Lower leg skin (tissue), 4 donors: ENCODE results near the gene PRKCE. TPM values are rescaled to one million over a fixed set of nuclear protein-coding genes. Genes with fewer than 3 reads are reported as not detected.

Experiments used
- DNase-seq, 2 donors: peaks; one replicate each; pipeline ENCODE4 v3.0.0-alpha.2; 2019; ENCODE audit warnings: low spot score in 2 of 2
- H3K4me3 ChIP-seq: fragments of 200-600 bp; sonication (generic); 2 replicates; pipeline ENCODE4 v1.5.1; 2017; ENCODE audit warnings: mild to moderate bottlenecking, low read depth; ENCODE audit not compliant: poor library complexity, severe bottlenecking
- POLR2A ChIP-seq, 2 donors: fragments of 450-650 bp; IDR thresholded peaks; one replicate each; pipeline ENCODE4 v1.6.1; 2016 to 2017; ENCODE audit warnings: antibody characterized with exemption in 2 of 2, mild to moderate bottlenecking in 1 of 2, moderate library complexity in 1 of 2
- WGBS, 2 donors: methylation state at CpG; one replicate each; pipeline ENCODE4 v1.1.5; 2018; 5-methylcytosine and 5-hydroxymethylcytosine counted together
- intact Hi-C: fragments of 100-400 bp; cut with DNase I; formaldehyde crosslinking; loops from one replicate; pipeline ENCODE4 v1.15.0; 2023; ENCODE audit warnings: low total_unique reads
- total RNA-seq, 4 donors: library from RNA; depleted of rRNA; stranded (reverse); fragments of >200 nt; gene quantifications; one replicate each; pipeline ENCODE4 v1.1.0, GENCODE V29; 2016
- TF ChIP-seq, protein P1 (sequence below), 3 donors: fragments of 450-650 bp; IDR thresholded peaks; one replicate each; pipeline ENCODE4 v1.5.1; 2016; ENCODE audit warnings: antibody characterized with exemption in 3 of 3, mild to moderate bottlenecking in 3 of 3, moderate library complexity in 2 of 3

Gene PRKCE
- total RNA-seq, 4 donors from 2014 or later, result 3.5 to 10.3 (median 6.1) TPM

DNA sequence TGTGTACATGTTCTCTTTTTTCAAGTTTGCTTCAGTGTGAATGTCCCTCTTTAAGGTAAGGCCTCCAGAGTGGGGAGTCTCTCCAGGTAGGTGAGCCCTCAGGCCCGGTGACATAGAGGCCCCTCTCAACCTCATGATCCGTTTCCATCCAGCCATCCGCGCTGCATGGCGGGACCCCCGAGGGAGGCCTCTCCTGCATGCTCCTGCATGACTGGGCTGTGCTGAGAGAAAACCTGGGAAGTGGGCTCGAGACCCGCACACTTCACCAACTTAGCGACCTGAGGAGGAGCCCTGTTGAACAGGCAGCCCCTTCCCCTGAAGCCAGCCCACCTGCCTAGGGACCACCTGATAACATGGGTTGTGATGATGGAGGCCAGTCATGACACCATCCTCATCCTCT is 514.4 kb downstream of the PRKCE start:
- 93 to 97% methylated on average over 9 of the region's 9 CpGs for WGBS, 2 donors
- intact Hi-C loops, result no loop called here
- DNase-seq, result peak in 1 of 2 donors; percentile 79

DNA sequence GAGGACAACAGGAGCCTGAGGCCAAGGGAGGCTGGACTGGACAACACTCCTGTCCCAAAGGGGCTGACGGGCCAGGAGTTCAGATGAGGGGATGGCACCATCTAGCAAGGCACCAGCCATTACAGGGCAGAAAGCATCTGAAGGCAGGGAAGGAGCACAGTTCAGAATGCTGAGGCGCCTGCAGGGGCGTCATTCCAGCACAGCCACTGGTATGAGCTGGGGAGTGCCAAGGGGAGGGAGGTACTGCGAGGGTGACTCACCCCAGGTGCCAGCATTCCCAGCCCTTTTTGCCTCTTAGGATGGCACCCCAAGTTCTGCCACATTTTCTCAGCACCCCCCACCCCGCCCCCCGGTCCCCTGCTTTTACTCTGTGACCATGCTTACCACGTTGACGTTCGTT is 515.9 kb downstream of the PRKCE start:
- intact Hi-C loops, result no loop called here
- 73 to 80% methylated on average over 9 of the region's 9 CpGs for WGBS, 2 donors

More for the DNA sequence above, 514.4 kb downstream of the PRKCE start:
- no peak overlapping the region for H3K4me3 ChIP-seq
- TF ChIP-seq, protein P1, sequence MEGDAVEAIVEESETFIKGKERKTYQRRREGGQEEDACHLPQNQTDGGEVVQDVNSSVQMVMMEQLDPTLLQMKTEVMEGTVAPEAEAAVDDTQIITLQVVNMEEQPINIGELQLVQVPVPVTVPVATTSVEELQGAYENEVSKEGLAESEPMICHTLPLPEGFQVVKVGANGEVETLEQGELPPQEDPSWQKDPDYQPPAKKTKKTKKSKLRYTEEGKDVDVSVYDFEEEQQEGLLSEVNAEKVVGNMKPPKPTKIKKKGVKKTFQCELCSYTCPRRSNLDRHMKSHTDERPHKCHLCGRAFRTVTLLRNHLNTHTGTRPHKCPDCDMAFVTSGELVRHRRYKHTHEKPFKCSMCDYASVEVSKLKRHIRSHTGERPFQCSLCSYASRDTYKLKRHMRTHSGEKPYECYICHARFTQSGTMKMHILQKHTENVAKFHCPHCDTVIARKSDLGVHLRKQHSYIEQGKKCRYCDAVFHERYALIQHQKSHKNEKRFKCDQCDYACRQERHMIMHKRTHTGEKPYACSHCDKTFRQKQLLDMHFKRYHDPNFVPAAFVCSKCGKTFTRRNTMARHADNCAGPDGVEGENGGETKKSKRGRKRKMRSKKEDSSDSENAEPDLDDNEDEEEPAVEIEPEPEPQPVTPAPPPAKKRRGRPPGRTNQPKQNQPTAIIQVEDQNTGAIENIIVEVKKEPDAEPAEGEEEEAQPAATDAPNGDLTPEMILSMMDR (IDR thresholded peaks at IDR 0.05), result no peak
- TF ChIP-seq POLR2A (IDR thresholded peaks at IDR 0.05), result no peak

DNA sequence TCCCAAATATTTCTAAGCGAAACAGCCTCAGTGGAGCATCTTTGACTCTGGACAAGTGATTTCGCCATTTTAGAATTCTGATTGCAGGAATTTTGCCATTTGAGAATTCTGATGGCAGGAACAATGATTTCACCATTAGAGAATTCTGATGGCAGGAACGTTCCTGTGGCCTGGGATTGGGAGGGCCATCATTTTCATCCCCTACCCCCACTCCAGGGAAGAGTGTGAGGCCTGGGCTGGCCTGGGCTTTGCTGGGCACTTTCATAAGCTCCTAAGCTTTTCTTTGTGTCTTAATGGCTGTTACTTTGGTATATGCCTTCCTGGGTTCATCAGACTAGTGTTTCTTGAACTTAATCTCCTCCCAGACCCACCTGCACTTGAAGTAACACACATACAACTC is 516.4 kb downstream of the PRKCE start:
- TF ChIP-seq POLR2A (IDR thresholded peaks at IDR 0.05), result no peak
- TF ChIP-seq, protein P1 (IDR thresholded peaks at IDR 0.05), result no peak
- no peak overlapping the region for H3K4me3 ChIP-seq
- intact Hi-C loops, result no loop called here
- DNase-seq, result peak in 1 of 2 donors; percentile 34
- 83 to 85% methylated on average over 3 of the region's 3 CpGs for WGBS, 2 donors

More for the DNA sequence above, 515.9 kb downstream of the PRKCE start:
- DNase-seq, result peak in 1 of 2 donors; percentile 79
- no peak overlapping the region for H3K4me3 ChIP-seq
- TF ChIP-seq, protein P1 (IDR thresholded peaks at IDR 0.05), result no peak
- no peak for TF ChIP-seq POLR2A (IDR thresholded peaks at IDR 0.05)

DNA sequence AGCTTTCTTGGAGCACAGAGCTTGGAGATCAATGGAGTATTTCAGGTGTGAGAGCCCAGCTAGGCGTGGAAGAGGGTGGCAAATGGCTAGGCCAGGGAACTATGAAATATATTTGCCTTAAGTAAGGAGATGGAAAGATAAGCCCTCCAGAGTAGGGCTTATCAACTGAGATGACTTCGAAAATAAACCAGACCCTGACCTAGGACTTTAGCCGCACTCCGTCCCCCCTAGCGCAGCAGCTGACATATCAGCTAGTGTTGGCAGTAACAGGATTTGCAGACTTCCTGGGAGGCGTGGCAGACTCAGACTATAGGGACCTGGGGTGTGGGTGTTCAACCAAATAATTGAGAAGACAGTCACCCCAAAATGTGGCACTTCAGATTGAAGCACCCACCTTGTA is 518.0 kb downstream of the PRKCE start:
- intact Hi-C loops, result no loop called here
- no peak overlapping the region for H3K4me3 ChIP-seq
- WGBS, 2 donors, result 92 to 93% methylated on average over 6 of the region's 6 CpGs
- no peak for TF ChIP-seq POLR2A (IDR thresholded peaks at IDR 0.05)
- TF ChIP-seq, protein P1 (IDR thresholded peaks at IDR 0.05), result no peak
- DNase-seq, result peak in 1 of 2 donors; percentile 48

DNA sequence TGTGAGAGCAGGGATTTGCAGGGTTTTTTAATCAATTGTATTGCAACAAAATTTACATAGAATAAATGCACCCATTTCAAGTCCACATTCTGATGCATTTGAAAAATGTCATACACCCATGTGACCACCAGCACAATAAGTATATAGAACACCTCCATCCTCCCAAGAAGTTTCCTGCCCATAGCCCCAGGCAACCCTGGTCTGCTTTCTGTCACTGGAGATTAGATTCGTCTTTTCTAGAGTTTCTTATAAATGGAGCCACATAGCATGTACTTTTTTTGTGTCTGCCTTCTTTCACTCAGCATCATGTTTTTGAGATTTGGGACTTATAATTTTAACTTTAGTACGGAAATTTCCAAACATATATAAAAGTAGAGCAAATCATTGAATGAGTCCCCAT is 518.6 kb downstream of the PRKCE start:
- TF ChIP-seq, protein P1 (IDR thresholded peaks at IDR 0.05), result no peak
- TF ChIP-seq POLR2A (IDR thresholded peaks at IDR 0.05), result no peak
- intact Hi-C loops, result no loop called here

More for the DNA sequence above, 518.6 kb downstream of the PRKCE start:
- peak in 1 of 2 donors; percentile 32 for DNase-seq
- no peak overlapping the region for H3K4me3 ChIP-seq
- WGBS, 2 donors, result 45% methylated on average over 2 of the region's 2 CpGs
